Erythroblast (primary cell): ENCODE data around the gene OLFM1.

ENCODE experiments used
- GATA1 ChIP-seq: IDR thresholded peaks from 2 replicates; pipeline ENCODE4 v1.6.1; 2011; ENCODE audit warnings: low read depth, mild to moderate bottlenecking, control low read depth, low read length, moderate library complexity
- POLR2A ChIP-seq: IDR thresholded peaks from 2 replicates; pipeline ENCODE4 v1.6.1; 2011; ENCODE audit warnings: mild to moderate bottlenecking, low read length

DNA sequence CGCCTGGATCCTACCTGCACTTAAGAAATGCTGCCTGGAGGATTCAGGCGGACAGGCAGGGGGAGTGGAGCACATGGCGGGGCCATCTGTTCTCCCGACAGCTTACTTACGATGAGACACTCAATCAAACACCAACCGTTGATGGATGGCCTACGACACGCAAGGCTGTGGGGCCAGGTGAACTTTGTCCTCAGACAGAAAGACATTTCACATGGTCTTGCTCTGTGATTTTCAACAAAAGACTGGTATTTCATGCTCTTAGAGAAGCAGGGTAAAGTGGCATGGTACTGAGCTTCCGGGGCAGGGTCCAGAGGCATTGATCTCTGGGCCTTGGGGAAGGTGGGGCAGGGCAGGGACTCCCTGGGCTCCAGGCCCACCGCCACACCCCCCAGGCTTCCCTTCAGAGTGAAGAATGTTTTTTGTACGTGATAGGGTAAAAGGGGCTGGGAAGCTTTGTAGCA is 9.1 kb upstream of the OLFM1 start:
- TF ChIP-seq POLR2A, result no peak
- TF ChIP-seq GATA1, result no peak
